Cortex of kidney (tissue), 1 donor: ENCODE results near the gene RTTN.
"Not testable (repeated sequence)": the region's sequence is repeated elsewhere in the genome, so short reads cannot be mapped to it uniquely, and the experiment has no call there.

ENCODE experiments used
- DNase-seq: peaks from one replicate; lab custom pipeline; 2025; lab: John Stamatoyannopoulos, UW

The RTTN gene

DNA sequence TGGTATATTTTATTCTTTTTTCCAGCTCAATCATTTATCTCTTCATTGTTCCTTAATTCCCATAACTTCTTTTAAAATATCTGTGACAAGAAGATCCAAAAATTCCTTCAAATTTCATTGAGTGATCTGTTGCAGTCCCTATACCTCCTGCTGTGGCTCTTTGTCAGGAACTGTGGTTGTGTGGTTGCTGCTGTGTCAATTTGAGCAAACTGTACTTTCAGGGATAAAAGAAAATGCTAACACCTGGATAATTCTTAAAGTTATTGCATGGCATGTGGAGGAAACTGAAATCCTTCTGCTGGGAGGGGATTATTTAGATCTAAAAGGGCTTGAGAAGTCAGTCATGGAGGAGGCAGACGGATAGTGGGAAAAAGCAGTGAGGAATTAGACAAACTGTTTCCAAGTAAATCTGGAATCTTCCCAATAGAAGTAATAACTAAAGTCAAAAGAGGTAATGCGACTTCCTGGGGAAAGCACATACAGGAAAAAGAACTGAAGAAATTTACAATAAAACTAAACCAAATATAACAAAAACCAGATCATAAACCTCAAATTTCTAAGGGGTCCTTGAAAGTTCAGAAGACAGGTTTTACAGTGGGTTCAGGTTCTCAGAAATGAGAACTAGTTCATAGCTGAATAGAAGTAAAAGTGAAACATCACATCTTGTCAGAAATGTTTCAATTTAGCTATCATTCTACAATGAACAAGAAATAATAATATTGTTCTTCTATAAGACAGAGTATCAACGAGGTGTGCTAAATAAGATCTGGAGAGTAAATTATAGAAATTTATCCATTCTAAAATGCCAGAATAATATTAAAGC lies 224.3 kb downstream of the RTTN start:
- no peak for DNase-seq

GRCh38 chr18:69980509-69980908 lies 225.0 kb downstream of the RTTN start:
- DNase-seq: no peak

DNA sequence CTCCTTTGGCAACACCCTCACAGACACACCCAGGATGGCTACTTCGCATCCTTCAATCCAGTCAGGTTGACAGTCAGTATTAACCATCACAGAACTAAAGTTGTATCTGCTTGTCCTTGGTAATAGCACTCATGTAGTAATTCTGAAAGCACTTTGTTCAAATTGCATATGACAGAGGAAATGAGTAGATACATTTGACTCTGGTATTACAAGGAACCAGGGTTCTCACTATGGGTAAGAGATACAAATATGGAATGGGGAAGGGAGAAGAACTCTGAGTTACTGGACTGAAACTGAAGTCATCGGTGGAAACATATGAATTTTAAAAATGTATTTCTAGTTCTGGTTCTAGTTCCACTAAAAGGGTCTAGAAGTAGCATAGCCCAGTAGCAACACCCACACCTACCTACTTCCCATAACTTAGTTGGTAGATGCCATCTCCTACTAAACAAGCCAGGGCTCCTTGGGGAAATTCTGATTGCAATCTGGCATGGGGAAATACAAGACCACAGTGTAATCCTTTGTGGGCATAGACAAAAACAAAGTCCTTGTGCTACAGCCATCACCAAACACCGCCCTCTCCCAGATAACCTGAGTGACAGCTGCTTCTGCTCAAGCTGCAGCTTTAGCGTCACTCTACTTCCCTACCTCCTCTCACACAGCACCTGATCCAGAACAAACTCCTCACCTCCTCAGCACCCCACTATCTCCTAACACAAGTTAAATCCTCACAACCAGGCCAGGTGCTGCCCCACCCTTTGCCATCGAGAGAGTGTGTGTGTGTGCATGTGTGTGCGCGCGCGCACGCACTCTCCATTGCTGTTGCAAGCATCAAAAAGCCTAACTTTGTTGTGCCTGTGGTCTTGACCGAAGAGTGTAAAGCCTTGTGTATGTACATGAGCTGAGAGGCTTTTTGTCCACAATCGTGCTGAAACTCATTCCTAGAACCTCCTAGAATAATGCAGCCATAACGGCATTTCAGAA lies 226.5 kb downstream of the RTTN start:
- no peak for DNase-seq

DNA sequence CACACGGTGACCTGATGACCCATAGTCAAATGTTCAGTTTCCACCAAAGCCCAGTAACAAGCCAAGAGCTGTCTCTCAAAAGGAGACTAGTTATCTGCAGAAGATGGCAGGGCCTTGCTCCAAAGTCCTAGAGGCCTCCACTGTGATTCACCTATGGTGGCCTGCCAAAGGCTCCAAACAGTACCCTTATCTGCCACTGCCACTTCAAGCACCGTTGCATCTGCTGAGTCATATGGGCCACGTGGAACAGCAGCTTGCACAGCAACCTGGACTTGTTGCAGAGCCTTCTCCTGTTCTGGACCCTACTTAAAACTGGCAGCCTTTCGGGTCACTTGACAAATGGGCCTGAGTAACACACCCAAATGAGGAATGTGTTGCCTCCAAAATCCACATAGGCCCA lies 230.2 kb downstream of the RTTN start:
- DNase-seq: not testable (repeated sequence)

- DNase-seq: no peak
These were observed 231.1 kb downstream of the RTTN start for GRCh38 chr18:69974365-69974764.

- no peak for DNase-seq
These were observed 236.0 kb downstream of the RTTN start for GRCh38 chr18:69969491-69969890.

GRCh38 chr18:69968039-69968438 lies 237.4 kb downstream of the RTTN start:
- DNase-seq: no peak

DNA sequence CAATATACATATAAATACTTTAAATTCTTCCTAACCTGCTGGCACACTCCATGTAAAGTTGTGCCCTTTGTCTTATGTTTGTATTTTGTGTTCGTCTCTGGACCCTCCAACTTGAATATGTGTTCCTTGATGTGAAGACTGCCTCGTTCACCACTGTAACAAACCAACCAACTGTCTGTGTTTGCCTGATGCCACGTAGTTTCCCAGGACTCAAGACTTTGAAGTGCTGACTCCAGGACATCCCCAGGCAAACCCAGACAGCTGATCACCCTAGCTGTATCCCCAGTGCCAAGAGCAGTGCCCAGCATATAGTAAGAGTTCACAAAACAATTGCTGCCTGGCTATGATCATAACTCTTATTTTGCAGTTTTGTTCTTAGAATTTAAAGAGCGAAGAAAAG lies 242.3 kb downstream of the RTTN start:
- DNase-seq: no peak

- DNase-seq: no peak
These were observed 243.8 kb downstream of the RTTN start for GRCh38 chr18:69961718-69962117.

- no peak for DNase-seq
These were observed 247.1 kb downstream of the RTTN start for GRCh38 chr18:69958422-69958821.

GRCh38 chr18:69957747-69958146 lies 247.7 kb downstream of the RTTN start:
- DNase-seq: no peak

DNA sequence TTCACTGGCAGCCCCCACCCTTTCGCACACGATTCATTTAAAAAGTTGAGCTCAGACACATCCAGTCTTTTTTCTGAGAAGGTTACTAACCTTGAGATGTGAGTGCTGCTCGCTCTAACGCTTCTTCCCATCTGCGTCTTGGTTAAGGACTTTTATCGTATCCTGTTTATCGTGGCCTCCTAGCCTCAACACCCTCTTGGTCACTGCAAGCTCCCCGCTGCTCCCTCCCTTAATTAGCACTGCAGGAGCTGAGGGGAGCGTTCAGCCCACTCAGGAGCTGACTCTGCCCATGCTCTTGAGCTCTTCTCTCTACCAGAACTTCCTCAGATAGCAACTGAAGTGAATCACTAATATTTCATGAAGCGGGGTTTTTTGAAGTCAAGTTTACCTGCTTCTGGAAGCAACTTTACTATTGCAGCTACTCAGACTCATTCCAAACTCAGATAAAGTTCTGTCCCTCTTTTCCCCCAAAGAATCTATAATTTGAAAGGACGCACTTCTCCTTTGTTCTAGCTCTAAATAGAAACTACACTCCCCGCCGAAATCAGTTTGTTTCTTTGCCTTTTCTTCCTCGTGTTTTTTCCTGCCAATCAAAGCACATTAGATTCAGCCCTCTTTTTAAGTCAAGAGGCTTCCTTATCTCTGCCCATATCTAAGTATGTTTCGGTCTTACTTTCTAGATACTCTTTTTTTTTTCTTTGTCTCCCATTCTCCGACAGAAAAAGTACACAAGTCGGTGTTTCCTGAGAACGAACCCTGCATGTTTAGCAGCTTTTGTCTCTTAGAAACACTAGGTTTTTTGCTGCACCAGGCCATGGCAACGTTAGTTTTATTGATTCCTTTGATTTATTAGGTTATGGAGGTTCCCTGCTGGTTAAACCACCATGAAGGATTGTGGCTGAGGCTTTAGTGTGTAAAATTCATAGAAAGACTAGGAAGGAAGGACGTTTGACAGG lies 248.5 kb downstream of the RTTN start:
- DNase-seq: no peak

- DNase-seq: no peak
These were observed 249.4 kb downstream of the RTTN start for GRCh38 chr18:69956057-69956456.

GRCh38 chr18:69954719-69955480 lies 250.6 kb downstream of the RTTN start:
- no peak for DNase-seq

- no peak for DNase-seq
These were observed 252.3 kb downstream of the RTTN start for GRCh38 chr18:69953191-69953590.
